Psoas muscle (tissue), 8 donors: ENCODE results near the gene TAS1R1. TPM values are rescaled to one million over a fixed set of nuclear protein-coding genes. Genes with fewer than 3 reads are reported as not detected.

Experiments
- ATAC-seq, 4 donors: fragments of 200-7000 bp; cut with Tn5 transposase; one replicate each; pipeline ENCODE4 v1.9.1; 2020; ENCODE audit warnings: moderate library complexity in 3 of 4, mild to moderate bottlenecking in 2 of 4
- DNase-seq, 2 donors: peaks; one replicate each; pipeline ENCODE4 v3.0.0-alpha.2; 2020
- H3K27ac ChIP-seq: fragments of 200-600 bp; one replicate; pipeline ENCODE4 v1.8.0; 2022
- H3K27me3 ChIP-seq, 3 donors: fragments of 200-600 bp in 1 of 3; one replicate each; pipeline versions ENCODE4 v1.6.1 to v1.8.0; 2013 to 2022; ENCODE audit warnings: low read length in 2 of 3, mild to moderate bottlenecking in 2 of 3, moderate library complexity in 1 of 3; ENCODE audit not compliant: insufficient read depth in 3 of 3
- H3K36me3 ChIP-seq, 2 donors: fragments of 200-600 bp in 1 of 2; one replicate each; pipeline versions ENCODE4 v1.6.1 to v1.8.0; 2013 to 2022; ENCODE audit warnings: low read depth in 1 of 2, mild to moderate bottlenecking in 1 of 2, moderate library complexity in 1 of 2; ENCODE audit not compliant: insufficient read depth in 1 of 2
- H3K4me1 ChIP-seq: fragments of 200-600 bp; one replicate; pipeline ENCODE4 v1.8.0; 2022
- H3K4me3 ChIP-seq: fragments of 200-600 bp; one replicate; pipeline ENCODE4 v1.8.0; 2022; ENCODE audit warnings: mild to moderate bottlenecking
- H3K9me3 ChIP-seq: fragments of 200-600 bp; one replicate; pipeline ENCODE4 v1.8.0; 2022
- CTCF ChIP-seq: fragments of 200-600 bp; IDR thresholded peaks from one replicate; pipeline ENCODE4 v1.8.0; 2022; ENCODE audit warnings: antibody characterized with exemption
- WGBS, 3 donors: extraction: QIAGEN DNeasy Blood & Tissue Kit; methylation state at CpG; one replicate each; pipeline versions ENCODE4 v1.1.6 to v1.1.7; 2013; 5-methylcytosine and 5-hydroxymethylcytosine counted together
- intact Hi-C, 2 donors: fragments of 100-400 bp; cut with DNase I; formaldehyde crosslinking; loops; one replicate each; pipeline versions ENCODE4 v1.11.0 to v1.14.2; 2022
- polyA plus RNA-seq, 3 donors: library from polyadenylated mRNA; stranded (reverse); fragments of 200-250 nt; gene quantifications; one replicate each; pipeline ENCODE4 v1.2.3, GENCODE V29; 2013
- total RNA-seq, 4 donors: library from RNA; stranded (reverse); fragmentation: NEBNext Ultra II Directional in 2 of 4; extraction: Animal tissue kit (Norgen Biotek cat#: 25700) in 2 of 4; gene quantifications; one replicate each; pipeline versions ENCODE4 v1.2.1 to v1.2.4, GENCODE V29; 2021 to 2023
- donor health status: healthy with polysubstance abuse.
- donor health status: DM: no; HTN: no; CAD: no; lungs with moderate emphysema.
- donor health status: Bipolar disorder and iron deficiency.
- donor health status: healthy.
- donor health status: DM: yes; HTN: yes; CAD: no.
- donor health status: DM: no; HTN: no; CAD: no.
- donor health status: DM: no; HTN: no; CAD: no.
- donor health status: DM: yes; HTN: yes; CAD: no.

TAS1R1 gene
- total and polyA plus RNA-seq, 7 donors = 0.04 to 0.16 TPM; not detected in 5

GRCh38 chr1:6580593-6581409, 25.7 kb downstream of the TAS1R1 start:
- Histone ChIP-seq H3K27ac (peak overlapping the region; percentile 93), H3K4me3 (peak overlapping the region; percentile 86), H3K27me3 (no peaks in the 10 kb centered on the region), H3K4me1 (peaks cover 20% of the 10 kb centered on the region), H3K36me3 (peaks cover 0 to 8% of the 10 kb centered on the region in 2 donors), H3K9me3 (no peaks in the 10 kb centered on the region)
- intact Hi-C loops = no loop called here
- DNase-seq (peak in 1 of 2 donors; percentile 65), ATAC-seq (peak; percentile 3 to 18 (median 6))
- WGBS, 3 donors = 18 to 25% (median 19%) methylated on average over 19 of the region's 19 CpGs
- peak; percentile 14 for TF ChIP-seq CTCF

- H3K4me1 ChIP-seq = peaks cover 20% of the 10 kb centered on the region
- TF ChIP-seq CTCF = no peak
- WGBS, 3 donors = 64 to 77% (median 69%) methylated on average over 10 of the region's 10 CpGs
- no peaks in the 10 kb centered on the region for H3K27me3 ChIP-seq
- peak overlapping the region; percentile 93 for H3K27ac ChIP-seq
- H3K9me3 ChIP-seq = no peaks in the 10 kb centered on the region
- H3K4me3 ChIP-seq = peak overlapping the region; percentile 86
- peaks cover 0 to 8% of the 10 kb centered on the region in 2 donors for H3K36me3 ChIP-seq
- ATAC-seq = no peak
- intact Hi-C loops = no loop called here
- no peak for DNase-seq
Observed at GRCh38 chr1:6581561-6582305, 26.6 kb downstream of the TAS1R1 start.

GRCh38 chr1:6582370-6582769, 27.3 kb downstream of the TAS1R1 start:
- TF ChIP-seq CTCF = no peak
- 80 to 90% (median 85%) methylated on average over 1 of the region's 1 CpG for WGBS, 3 donors
- H3K4me1 ChIP-seq = peaks cover 26% of the 10 kb centered on the region
- H3K27ac ChIP-seq = peak overlapping the region; percentile 93
- no peaks in the 10 kb centered on the region for H3K9me3 ChIP-seq
- no peak for DNase-seq
- ATAC-seq = no peak
- H3K27me3 ChIP-seq = no peaks in the 10 kb centered on the region
- H3K36me3 ChIP-seq = peaks cover 0 to 8% of the 10 kb centered on the region in 2 donors
- H3K4me3 ChIP-seq = no peak overlapping the region
- intact Hi-C loops = no loop called here

- Histone ChIP-seq H3K27ac (peak overlapping the region; percentile 98), H3K9me3 (no peaks in the 10 kb centered on the region), H3K36me3 (peaks cover 0 to 24% of the 10 kb centered on the region in 2 donors), H3K27me3 (no peaks in the 10 kb centered on the region), H3K4me3 (no peak overlapping the region), H3K4me1 (peaks cover 47% of the 10 kb centered on the region)
- 49 to 64% (median 51%) methylated on average over 21 of the region's 21 CpGs for WGBS, 3 donors
- TF ChIP-seq CTCF = peak; percentile 25
- ATAC-seq (no peak), DNase-seq (no peak)
- intact Hi-C loops = loop anchor here in 1 of 2 donors (5.0 kb wide), 1 partner anchor 38 kb away; the partner anchor contains the start of gene THAP3
Observed at GRCh38 chr1:6584126-6585080, 29.3 kb downstream of the TAS1R1 start.
